Left ventricle myocardium inferior (tissue), 1 donor: ENCODE data around the gene VSIG2. TPM values are rescaled to one million over a fixed set of nuclear protein-coding genes. Genes with fewer than 3 reads are reported as not detected.

Source experiments
- DNase-seq: peaks from one replicate; pipeline ENCODE4 v3.0.0-alpha.2; 2020
- H3K27ac ChIP-seq: fragments of 200-600 bp; replicated peaks from 2 replicates; pipeline ENCODE4 v1.8.0; 2021
- H3K27me3 ChIP-seq: fragments of 200-600 bp; 2 replicates; pipeline ENCODE4 v1.8.0; 2021; ENCODE audit warnings: low read depth
- H3K36me3 ChIP-seq: fragments of 200-600 bp; 2 replicates; pipeline ENCODE4 v1.8.0; 2021
- H3K4me1 ChIP-seq: fragments of 200-600 bp; 2 replicates; pipeline ENCODE4 v1.8.0; 2021
- H3K4me3 ChIP-seq: fragments of 200-600 bp; 2 replicates; pipeline ENCODE4 v1.8.0; 2021; ENCODE audit warnings: mild to moderate bottlenecking, moderate library complexity
- H3K9me3 ChIP-seq: fragments of 200-600 bp; replicated peaks from 2 replicates; pipeline ENCODE4 v1.8.0; 2021
- intact Hi-C: fragments of 100-400 bp; cut with micrococcal nuclease; formaldehyde crosslinking; loops from one replicate; pipeline ENCODE4 v1.11.0; 2022
- total RNA-seq: library from RNA; stranded (reverse); fragmentation: NEBNext Ultra II Directional; extraction: Animal tissue kit (Norgen Biotek cat#: 25700); gene quantifications from one replicate; pipeline ENCODE4 v1.2.1, GENCODE V29; 2021
- TF ChIP-seq, protein P1 (sequence below): fragments of 200-600 bp; IDR thresholded peaks from 2 replicates; pipeline ENCODE4 v1.8.0; 2021; ENCODE audit warnings: antibody characterized with exemption, mild to moderate bottlenecking, borderline replicate concordance
- donor health status: DM: no; HTN: yes; CAD: no; lungs with severe emphysema.

VSIG2 gene
- total RNA-seq, 1 donor from 2014 or later, result 1.2 TPM

DNA sequence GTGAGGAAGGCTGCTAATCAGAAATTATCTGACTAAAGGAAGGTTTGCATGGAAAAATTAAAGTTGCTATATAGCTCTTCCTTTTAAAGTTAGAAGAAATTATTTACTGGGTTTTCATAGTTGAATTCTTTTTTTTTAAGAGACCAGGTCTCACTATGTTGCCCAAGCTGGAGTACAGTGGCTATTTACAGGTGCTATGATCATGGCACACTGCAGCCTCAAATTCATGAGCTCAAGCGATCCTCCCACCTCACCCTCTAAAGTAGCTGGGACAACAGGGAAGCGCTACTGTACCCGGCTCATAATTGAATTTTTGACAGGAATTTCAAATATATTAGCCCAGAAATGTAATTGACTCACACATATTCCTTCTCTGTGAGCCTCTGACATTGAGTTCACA lies 44.3 kb upstream of the VSIG2 start:
- H3K9me3 ChIP-seq, result no peaks in the 10 kb centered on the region
- TF ChIP-seq, protein P1, sequence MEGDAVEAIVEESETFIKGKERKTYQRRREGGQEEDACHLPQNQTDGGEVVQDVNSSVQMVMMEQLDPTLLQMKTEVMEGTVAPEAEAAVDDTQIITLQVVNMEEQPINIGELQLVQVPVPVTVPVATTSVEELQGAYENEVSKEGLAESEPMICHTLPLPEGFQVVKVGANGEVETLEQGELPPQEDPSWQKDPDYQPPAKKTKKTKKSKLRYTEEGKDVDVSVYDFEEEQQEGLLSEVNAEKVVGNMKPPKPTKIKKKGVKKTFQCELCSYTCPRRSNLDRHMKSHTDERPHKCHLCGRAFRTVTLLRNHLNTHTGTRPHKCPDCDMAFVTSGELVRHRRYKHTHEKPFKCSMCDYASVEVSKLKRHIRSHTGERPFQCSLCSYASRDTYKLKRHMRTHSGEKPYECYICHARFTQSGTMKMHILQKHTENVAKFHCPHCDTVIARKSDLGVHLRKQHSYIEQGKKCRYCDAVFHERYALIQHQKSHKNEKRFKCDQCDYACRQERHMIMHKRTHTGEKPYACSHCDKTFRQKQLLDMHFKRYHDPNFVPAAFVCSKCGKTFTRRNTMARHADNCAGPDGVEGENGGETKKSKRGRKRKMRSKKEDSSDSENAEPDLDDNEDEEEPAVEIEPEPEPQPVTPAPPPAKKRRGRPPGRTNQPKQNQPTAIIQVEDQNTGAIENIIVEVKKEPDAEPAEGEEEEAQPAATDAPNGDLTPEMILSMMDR, result no peak
- H3K4me1 ChIP-seq, result peaks cover 68% of the 10 kb centered on the region
- DNase-seq, result no peak
- no peak overlapping the region for H3K27ac ChIP-seq
- H3K27me3 ChIP-seq, result no peaks in the 10 kb centered on the region
- intact Hi-C loops, result no loop called here
- no peak overlapping the region for H3K4me3 ChIP-seq
- no peaks in the 10 kb centered on the region for H3K36me3 ChIP-seq

DNA sequence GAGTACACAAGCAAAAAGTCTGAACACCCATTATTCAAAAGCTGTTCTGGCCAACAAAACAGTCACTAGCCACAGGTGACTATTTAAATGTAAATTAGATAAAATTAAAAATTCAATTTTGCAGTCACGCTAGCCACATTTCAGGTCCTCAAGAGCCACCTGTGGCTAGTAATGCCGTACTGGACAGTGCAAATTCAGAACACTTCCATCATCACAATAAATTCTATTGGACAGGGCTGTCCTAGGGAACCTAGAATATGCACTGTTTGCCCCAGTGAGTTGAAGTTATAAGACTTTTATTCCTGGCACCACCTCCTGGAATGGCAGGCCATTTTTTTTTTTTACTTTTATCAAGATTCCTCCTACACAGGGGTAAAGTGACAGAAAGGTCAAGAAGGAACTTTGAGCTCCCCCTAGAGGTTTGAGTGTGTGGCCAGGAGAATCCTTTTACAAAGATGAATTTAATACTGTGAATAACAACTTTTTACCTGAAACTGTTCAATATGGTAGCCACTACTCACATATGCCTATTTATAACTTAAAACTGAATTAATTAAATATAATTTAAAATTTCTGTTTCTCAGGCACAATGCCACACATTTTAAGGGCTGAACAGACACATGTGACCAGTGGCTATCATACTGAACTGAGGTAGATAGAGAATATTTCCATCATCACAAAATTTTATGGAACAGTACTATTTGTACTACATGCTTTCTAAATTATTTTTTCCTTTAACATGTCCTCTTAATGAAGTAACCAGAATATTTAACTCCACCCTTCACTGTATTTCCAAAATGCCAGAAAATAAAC lies 41.6 kb upstream of the VSIG2 start:
- Histone ChIP-seq H3K4me1 (peaks cover 42% of the 10 kb centered on the region), H3K9me3 (no peaks in the 10 kb centered on the region), H3K27me3 (no peaks in the 10 kb centered on the region), H3K27ac (no peak overlapping the region), H3K36me3 (no peaks in the 10 kb centered on the region), H3K4me3 (no peak overlapping the region)
- intact Hi-C loops, result no loop called here
- DNase-seq, result no peak
- TF ChIP-seq, protein P1, result peak; percentile 71

DNA sequence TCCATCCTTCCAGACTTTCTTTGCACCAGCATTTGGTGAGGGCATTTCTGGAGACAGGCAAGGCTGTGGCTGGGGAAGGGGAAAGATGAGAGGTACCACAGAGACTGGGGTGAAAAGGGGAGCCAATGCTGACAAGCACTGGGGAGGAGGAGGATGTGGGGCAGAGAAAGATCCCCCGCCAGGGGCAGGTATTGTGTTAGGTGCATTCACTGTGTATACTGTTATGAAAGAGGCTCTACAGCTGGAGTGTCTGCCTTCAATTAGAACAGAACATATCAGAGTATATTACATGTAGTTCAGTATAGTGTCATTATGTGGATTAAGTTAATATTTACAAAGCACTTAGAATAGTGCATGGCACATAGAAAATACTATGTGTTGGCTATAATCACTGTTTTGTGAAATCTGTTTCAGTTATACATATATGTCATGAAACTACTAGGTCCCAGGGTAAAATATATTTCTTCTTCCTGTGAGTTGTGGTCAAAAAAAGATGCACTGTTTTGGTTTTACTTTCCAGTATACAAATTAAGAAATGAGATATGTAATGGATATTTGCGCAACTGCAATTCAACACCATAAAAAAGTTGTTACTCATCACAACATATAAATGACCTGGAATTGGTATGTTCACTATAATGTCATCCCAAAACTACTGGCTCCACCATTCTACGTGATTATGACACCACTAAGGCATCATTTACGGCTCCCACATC lies 39.7 kb upstream of the VSIG2 start:
- TF ChIP-seq, protein P1, result no peak
- intact Hi-C loops, result no loop called here
- no peak for DNase-seq
- no peaks in the 10 kb centered on the region for H3K27me3 ChIP-seq
- H3K27ac ChIP-seq, result no peak overlapping the region
- H3K9me3 ChIP-seq, result no peaks in the 10 kb centered on the region
- H3K4me3 ChIP-seq, result no peak overlapping the region
- no peaks in the 10 kb centered on the region for H3K36me3 ChIP-seq
- H3K4me1 ChIP-seq, result peaks cover 23% of the 10 kb centered on the region

DNA sequence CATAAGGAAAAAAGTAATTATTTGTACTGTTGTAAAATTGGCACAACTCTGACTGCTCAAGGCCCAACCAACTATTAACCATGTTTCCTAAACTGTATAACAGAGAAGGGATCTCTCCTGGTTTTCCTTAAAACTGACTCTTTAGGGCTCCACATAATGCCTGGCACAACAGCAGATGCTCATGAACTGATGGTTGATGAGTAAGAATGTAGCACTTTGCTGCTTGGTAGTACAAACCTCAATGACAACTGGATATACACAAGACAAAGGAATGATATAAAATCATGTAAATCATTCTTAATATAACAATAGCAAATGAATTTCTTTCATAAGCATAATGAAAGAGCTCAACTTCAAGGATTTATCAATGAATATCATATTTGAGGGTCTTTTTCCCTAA lies 36.5 kb upstream of the VSIG2 start:
- TF ChIP-seq, protein P1, result no peak

GRCh38 chr11:124784051-124784450 lies 32.0 kb upstream of the VSIG2 start:
- intact Hi-C loops, result no loop called here
- TF ChIP-seq, protein P1, result no peak
- Histone ChIP-seq H3K27ac (no peak overlapping the region), H3K4me1 (peaks cover 6% of the 10 kb centered on the region), H3K36me3 (peaks cover 3% of the 10 kb centered on the region), H3K27me3 (no peaks in the 10 kb centered on the region), H3K9me3 (no peaks in the 10 kb centered on the region), H3K4me3 (no peak overlapping the region)
- no peak for DNase-seq

More for the DNA sequence above, 36.5 kb upstream of the VSIG2 start:
- H3K9me3 ChIP-seq, result no peaks in the 10 kb centered on the region
- intact Hi-C loops, result no loop called here
- no peak overlapping the region for H3K27ac ChIP-seq
- DNase-seq, result no peak
- no peaks in the 10 kb centered on the region for H3K27me3 ChIP-seq
- H3K4me3 ChIP-seq, result no peak overlapping the region
- H3K36me3 ChIP-seq, result no peaks in the 10 kb centered on the region
- peaks cover 13% of the 10 kb centered on the region for H3K4me1 ChIP-seq
